Heart left ventricle (tissue), 13 donors: Measurements from ENCODE around the gene RAD51.

ENCODE experiments used
- POLR2A ChIP-seq, 2 donors: fragments of 450-650 bp; IDR thresholded peaks; one replicate each; pipeline ENCODE4 v1.6.1; 2017; ENCODE audit warnings: antibody characterized with exemption in 2 of 2, mild to moderate bottlenecking in 2 of 2, moderate library complexity in 2 of 2
- TF ChIP-seq, protein P1 (sequence below), 12 donors: fragments of 200-600 bp; sonication (generic) in 4 of 12; IDR thresholded peaks; one replicate each; pipeline versions ENCODE4 v1.5.0 to v1.8.0; 2018 to 2022; ENCODE audit warnings: antibody characterized with exemption in 12 of 12, mild to moderate bottlenecking in 5 of 12
- donor health status: ischemic (EF 13 %, LVEDD 7.1; RV severe dilation, severe dysfunction).
- donor health status: DM: no; HTN: yes; CAD: no.
- donor health status: DM: no; HTN: no; CAD: no.
- donor health status: ischemic (EF 25% LVEDD 6.9; RV normal size, moderate dysfunction).
- donor health status: ischemic (EF 25% LVEDD 5.7; RV mildly dilated, moderate dysfunction).
- donor health status: ischemic (EF 35%, LVEDD 5.7; RV mildly dilated, moderate dysfunction).
- donor health status: nonischemic (EF 11% LVEDD 7.7; RV severe dilation, severe dysfunction).
- donor health status: DM: yes; HTN: yes; CAD: no.
- donor health status: PGD.
- donor health status: ischemic (EF 29% LVEDD 5.4; RV normal size, mild dysfunction).
- donor health status: nonischemic (EF 23%, LVEDD 6.1; RV moderate dilation, normal function).

GRCh38 chr15:40696228-40696627 lies 1.3 kb downstream of the RAD51 start:
- TF ChIP-seq, protein P1, sequence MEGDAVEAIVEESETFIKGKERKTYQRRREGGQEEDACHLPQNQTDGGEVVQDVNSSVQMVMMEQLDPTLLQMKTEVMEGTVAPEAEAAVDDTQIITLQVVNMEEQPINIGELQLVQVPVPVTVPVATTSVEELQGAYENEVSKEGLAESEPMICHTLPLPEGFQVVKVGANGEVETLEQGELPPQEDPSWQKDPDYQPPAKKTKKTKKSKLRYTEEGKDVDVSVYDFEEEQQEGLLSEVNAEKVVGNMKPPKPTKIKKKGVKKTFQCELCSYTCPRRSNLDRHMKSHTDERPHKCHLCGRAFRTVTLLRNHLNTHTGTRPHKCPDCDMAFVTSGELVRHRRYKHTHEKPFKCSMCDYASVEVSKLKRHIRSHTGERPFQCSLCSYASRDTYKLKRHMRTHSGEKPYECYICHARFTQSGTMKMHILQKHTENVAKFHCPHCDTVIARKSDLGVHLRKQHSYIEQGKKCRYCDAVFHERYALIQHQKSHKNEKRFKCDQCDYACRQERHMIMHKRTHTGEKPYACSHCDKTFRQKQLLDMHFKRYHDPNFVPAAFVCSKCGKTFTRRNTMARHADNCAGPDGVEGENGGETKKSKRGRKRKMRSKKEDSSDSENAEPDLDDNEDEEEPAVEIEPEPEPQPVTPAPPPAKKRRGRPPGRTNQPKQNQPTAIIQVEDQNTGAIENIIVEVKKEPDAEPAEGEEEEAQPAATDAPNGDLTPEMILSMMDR (IDR thresholded peaks at IDR 0.05) = no peak
- TF ChIP-seq POLR2A (IDR thresholded peaks at IDR 0.05) = no peak
